A673 (cell line): ENCODE results near the gene PTGES3L. TPM values are rescaled to one million over a fixed set of nuclear protein-coding genes. Genes with fewer than 3 reads are reported as not detected.
A peak's percentile ranks its signal among the peaks of the same experiment; 100 is the strongest.

Experiments used
- BruUV-seq: library from RNA; stranded (reverse); fragments of 400-500 nt; replicated peaks from 2 replicates; lab custom pipeline; 2021; lab: Mats Ljungman, UMichigan
- CTCF ChIA-PET: fragments of 300-600 bp; sonication (Branson Sonifier 250); formaldehyde crosslinking; loops from one replicate; lab custom pipeline; 2022; ENCODE audit warnings: antibody characterized with exemption; lab: Charles Lee
- POLR2A ChIA-PET: fragments of 300-600 bp; sonication (Branson Sonifier 250); formaldehyde crosslinking; loops from one replicate; lab custom pipeline; 2022; ENCODE audit warnings: antibody characterized with exemption; ENCODE audit not compliant: low non-redundant PET; lab: Charles Lee
- DNase-seq: peaks from one replicate; pipeline ENCODE4 v3.0.0-alpha.2; 2015; ENCODE audit warnings: low spot score
- H3K27ac ChIP-seq: fragments of 200-600 bp; sonication (generic); 2 replicates; pipeline ENCODE4 v1.5.1; 2016; ENCODE audit warnings: mixed run types, low read depth, mild to moderate bottlenecking, mixed read lengths, antibody characterized with exemption, low read length; ENCODE audit not compliant: poor library complexity, severe bottlenecking
- H3K27me3 ChIP-seq: fragments of 200-600 bp; sonication (generic); replicated peaks from 2 replicates; pipeline ENCODE4 v1.6.1; 2017; ENCODE audit warnings: mixed run types, low read depth, mild to moderate bottlenecking, mixed read lengths, antibody characterized with exemption, low read length; ENCODE audit not compliant: insufficient read depth, poor library complexity
- H3K36me3 ChIP-seq: fragments of 200-600 bp; sonication (generic); 2 replicates; pipeline ENCODE4 v1.6.1; 2016; ENCODE audit warnings: mixed run types, mild to moderate bottlenecking, mixed read lengths, antibody characterized with exemption, low read length; ENCODE audit not compliant: insufficient read depth, poor library complexity, severe bottlenecking
- H3K4me1 ChIP-seq: fragments of 200-600 bp; sonication (generic); 2 replicates; pipeline ENCODE4 v1.6.1; 2017; ENCODE audit warnings: mixed run types, mild to moderate bottlenecking, mixed read lengths, antibody characterized with exemption, low read length; ENCODE audit not compliant: insufficient read depth, poor library complexity, severe bottlenecking
- H3K4me3 ChIP-seq: fragments of 200-600 bp; sonication (generic); 2 replicates; pipeline ENCODE4 v1.5.1; 2016; ENCODE audit warnings: low read depth, mixed run types, mild to moderate bottlenecking, mixed read lengths, low read length; ENCODE audit not compliant: poor library complexity, severe bottlenecking
- H3K9me3 ChIP-seq: fragments of 200-600 bp; sonication (generic); 2 replicates; pipeline ENCODE4 v1.6.1; 2016; ENCODE audit warnings: mixed run types, low read depth, mild to moderate bottlenecking, mixed read lengths, antibody characterized with exemption, low read length; ENCODE audit not compliant: poor library complexity, severe bottlenecking
- EZH2 ChIP-seq: fragments of 200-600 bp; sonication (generic); IDR thresholded peaks from 2 replicates; pipeline ENCODE4 v1.6.1; 2017; ENCODE audit warnings: borderline replicate concordance, low read depth, mild to moderate bottlenecking, mixed read lengths, antibody characterized with exemption, low read length; ENCODE audit not compliant: poor library complexity, severe bottlenecking
- intact Hi-C: fragments of 100-400 bp; cut with micrococcal nuclease; formaldehyde crosslinking; loops from one replicate; pipeline ENCODE4 v1.10.0; 2022; ENCODE audit not compliant: unreplicated experiment
- total RNA-seq: library from RNA; stranded (reverse); gene quantifications from 2 replicates; pipeline ENCODE4 v1.2.3, GENCODE V29; 2021
- TF ChIP-seq, protein P1 (sequence below): fragments of 300-800, 200-600 bp; sonication (generic); conservative IDR thresholded peaks from 2 replicates; pipeline ENCODE4 v1.5.1; 2017; ENCODE audit warnings: low read depth, mild to moderate bottlenecking, antibody characterized with exemption, low read length, moderate library complexity, mixed read lengths

Gene PTGES3L
- total RNA-seq, 1 experiment from 2014 or later: 0.64 TPM

DNA sequence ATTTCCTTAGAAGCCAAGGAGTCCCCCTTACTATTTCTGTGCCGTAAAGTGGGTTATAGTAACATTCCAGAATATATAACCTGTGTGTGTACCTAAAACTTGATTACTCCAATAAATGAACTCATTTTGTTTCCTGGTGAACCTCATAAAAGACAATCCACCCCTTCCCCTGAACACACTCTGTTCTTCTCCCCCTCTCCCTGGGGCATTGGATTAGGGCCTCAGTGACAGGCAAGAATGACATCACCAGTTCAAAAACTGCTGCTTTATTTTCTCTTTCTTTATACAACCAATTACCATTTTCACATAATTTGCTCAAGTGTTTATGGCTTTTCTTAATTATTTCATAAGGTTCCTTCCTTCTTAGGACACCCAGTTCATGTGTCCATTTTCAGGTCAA lies 33.1 kb downstream of the PTGES3L start:
- POLR2A ChIA-PET: no interaction called here
- intact Hi-C loops: no loop called here
- BruUV-seq: no TSS peak
- Histone ChIP-seq H3K9me3 (no peaks in the 10 kb centered on the region), H3K27ac (no peak overlapping the region), H3K4me1 (no peaks in the 10 kb centered on the region), H3K27me3 (no peaks in the 10 kb centered on the region), H3K36me3 (peaks cover 4% of the 10 kb centered on the region), H3K4me3 (no peak overlapping the region)
- CTCF ChIA-PET: no interaction called here
- DNase-seq: no peak
- TF ChIP-seq, protein P1, sequence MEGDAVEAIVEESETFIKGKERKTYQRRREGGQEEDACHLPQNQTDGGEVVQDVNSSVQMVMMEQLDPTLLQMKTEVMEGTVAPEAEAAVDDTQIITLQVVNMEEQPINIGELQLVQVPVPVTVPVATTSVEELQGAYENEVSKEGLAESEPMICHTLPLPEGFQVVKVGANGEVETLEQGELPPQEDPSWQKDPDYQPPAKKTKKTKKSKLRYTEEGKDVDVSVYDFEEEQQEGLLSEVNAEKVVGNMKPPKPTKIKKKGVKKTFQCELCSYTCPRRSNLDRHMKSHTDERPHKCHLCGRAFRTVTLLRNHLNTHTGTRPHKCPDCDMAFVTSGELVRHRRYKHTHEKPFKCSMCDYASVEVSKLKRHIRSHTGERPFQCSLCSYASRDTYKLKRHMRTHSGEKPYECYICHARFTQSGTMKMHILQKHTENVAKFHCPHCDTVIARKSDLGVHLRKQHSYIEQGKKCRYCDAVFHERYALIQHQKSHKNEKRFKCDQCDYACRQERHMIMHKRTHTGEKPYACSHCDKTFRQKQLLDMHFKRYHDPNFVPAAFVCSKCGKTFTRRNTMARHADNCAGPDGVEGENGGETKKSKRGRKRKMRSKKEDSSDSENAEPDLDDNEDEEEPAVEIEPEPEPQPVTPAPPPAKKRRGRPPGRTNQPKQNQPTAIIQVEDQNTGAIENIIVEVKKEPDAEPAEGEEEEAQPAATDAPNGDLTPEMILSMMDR: no peak
- no peak for TF ChIP-seq EZH2

DNA sequence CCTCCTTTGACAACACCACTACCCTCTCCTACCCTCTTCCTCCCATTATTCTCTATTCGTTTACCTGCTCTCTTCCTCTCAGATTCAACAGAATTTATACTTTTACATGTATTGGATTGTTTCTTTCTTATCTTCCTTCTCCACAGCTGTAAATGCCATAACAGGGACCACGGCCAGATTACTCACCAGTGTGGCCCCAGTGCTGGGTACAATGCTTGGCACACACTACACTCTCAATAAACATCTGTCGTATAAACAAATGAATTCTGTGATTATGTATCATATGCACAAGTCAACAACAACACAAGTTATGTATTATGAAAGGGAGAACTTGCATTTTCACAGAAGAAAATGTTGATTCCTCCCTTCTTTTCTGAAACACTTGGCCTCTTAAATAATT lies 35.7 kb downstream of the PTGES3L start:
- Histone ChIP-seq H3K9me3 (no peaks in the 10 kb centered on the region), H3K4me3 (no peak overlapping the region), H3K27ac (no peak overlapping the region), H3K36me3 (no peaks in the 10 kb centered on the region), H3K27me3 (no peaks in the 10 kb centered on the region), H3K4me1 (no peaks in the 10 kb centered on the region)
- no TSS peak for BruUV-seq
- intact Hi-C loops: no loop called here
- CTCF ChIA-PET: no interaction called here
- POLR2A ChIA-PET: no interaction called here
- DNase-seq: no peak
- TF ChIP-seq, protein P1: no peak
- no peak for TF ChIP-seq EZH2

DNA sequence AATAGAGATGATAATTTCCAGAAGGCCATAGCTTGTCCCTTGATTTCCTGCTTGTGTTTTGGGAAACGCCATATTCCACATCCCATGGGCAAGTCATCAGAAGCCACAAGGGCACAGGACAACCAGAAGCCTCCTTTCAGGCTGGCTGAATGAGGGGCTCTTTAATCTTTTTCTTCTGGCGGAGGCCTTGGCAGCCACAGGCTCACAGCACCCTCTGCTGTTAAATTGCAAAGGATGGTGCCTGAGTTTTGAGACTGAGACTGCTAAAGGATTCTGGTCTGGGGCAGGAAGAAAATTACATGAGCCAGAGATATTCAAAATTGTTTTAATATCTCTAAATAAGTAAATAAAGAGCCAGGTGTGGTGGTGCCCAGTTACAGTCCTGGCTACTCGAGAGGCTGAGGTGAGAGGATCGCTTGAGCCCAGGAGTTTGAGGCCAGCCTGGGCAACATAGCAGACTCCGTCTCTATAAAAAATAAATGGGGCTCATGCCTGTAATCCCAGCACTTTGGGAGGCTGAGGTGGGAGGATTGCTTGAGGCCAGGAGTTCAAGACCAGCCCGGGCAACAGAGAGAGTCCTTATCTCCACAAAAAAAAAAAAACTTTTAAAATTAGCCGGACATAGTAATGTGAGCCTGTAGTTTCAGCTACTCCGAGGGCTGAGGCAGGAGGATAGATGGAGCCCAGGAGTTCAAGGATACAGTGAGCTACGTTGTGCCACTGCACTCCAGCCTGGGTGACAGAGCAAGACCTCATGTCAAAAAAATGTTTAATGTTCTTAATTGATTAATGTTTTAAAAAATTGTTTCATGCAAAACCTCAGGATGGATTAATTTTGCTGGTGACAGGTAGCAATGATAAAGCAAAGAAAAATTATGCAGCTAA lies 41.9 kb downstream of the PTGES3L start:
- POLR2A ChIA-PET: interaction anchor here (0.6 kb wide), 1 partner anchor 13 kb away, joined by 3 read pairs; no protein-coding TSS in a partner anchor
- no TSS peak for BruUV-seq
- intact Hi-C loops: loop anchor here (2.0 kb wide), 1 partner anchor 95 kb away; no protein-coding TSS in a partner anchor

More for the DNA sequence above, 41.9 kb downstream of the PTGES3L start:
- no peaks in the 10 kb centered on the region for H3K4me1 ChIP-seq
- TF ChIP-seq, protein P1: peak; percentile 56
- TF ChIP-seq EZH2: no peak
- no peaks in the 10 kb centered on the region for H3K36me3 ChIP-seq
- CTCF ChIA-PET: interaction anchor here (0.6 kb wide), 1 partner anchor 32 kb away, joined by 8 read pairs; no protein-coding TSS in a partner anchor
- H3K9me3 ChIP-seq: no peaks in the 10 kb centered on the region
- H3K27me3 ChIP-seq: no peaks in the 10 kb centered on the region
- peak; percentile 58 for DNase-seq
- no peak overlapping the region for H3K27ac ChIP-seq
- no peak overlapping the region for H3K4me3 ChIP-seq
